ENCODE data around the gene ZNF860.
A peak's percentile ranks its signal among the peaks of the same experiment; 100 is the strongest.

The ZNF860 gene

GRCh38 chr3:31981206-31982181 is at the start of gene ZNF860, which contains the start of gene OSBPL10:
TSS of gene ZNF860 (plus strand) at chr3:31981750. CDS start at chr3:31989080, 7,330 bp downstream.
TSS of gene OSBPL10 (minus strand) at chr3:31981262. CDS start at chr3:31981179, 83 bp downstream.
- DNase-seq (ENCODE audit: low read depth), result peak; percentile 94

- DNase-seq (ENCODE audit: low read depth), result no peak
Measured at GRCh38 chr3:31932990-31933389, 48.6 kb upstream of the ZNF860 start.

- DNase-seq (ENCODE audit: low read depth), result no peak
Measured at GRCh38 chr3:31934018-31934417, 47.5 kb upstream of the ZNF860 start.

GRCh38 chr3:31934866-31935265 is 46.7 kb upstream of the ZNF860 start:
- DNase-seq (ENCODE audit: low read depth), result no peak

GRCh38 chr3:31936420-31937060 is 45.0 kb upstream of the ZNF860 start:
- DNase-seq (ENCODE audit: low read depth), result no peak

- peak; percentile 12 for DNase-seq (ENCODE audit: low read depth)
Measured at GRCh38 chr3:31937225-31937624, 44.3 kb upstream of the ZNF860 start.

GRCh38 chr3:31942446-31942845 is 39.1 kb upstream of the ZNF860 start:
- DNase-seq (ENCODE audit: low read depth), result no peak

- no peak for DNase-seq (ENCODE audit: low read depth)
Measured at GRCh38 chr3:31943041-31943440, 38.5 kb upstream of the ZNF860 start.

- no peak for DNase-seq (ENCODE audit: low read depth)
Measured at GRCh38 chr3:31945738-31946052, 35.9 kb upstream of the ZNF860 start.

GRCh38 chr3:31946484-31947081 is 35.0 kb upstream of the ZNF860 start:
- DNase-seq (ENCODE audit: low read depth), result no peak

GRCh38 chr3:31947162-31947561 is 34.4 kb upstream of the ZNF860 start:
- no peak for DNase-seq (ENCODE audit: low read depth)

- no peak for DNase-seq (ENCODE audit: low read depth)
Measured at GRCh38 chr3:31947671-31948091, 33.9 kb upstream of the ZNF860 start.

GRCh38 chr3:31948280-31948679 is 33.3 kb upstream of the ZNF860 start:
- DNase-seq (ENCODE audit: low read depth), result no peak

GRCh38 chr3:31952205-31952604 is 29.3 kb upstream of the ZNF860 start:
- no peak for DNase-seq (ENCODE audit: low read depth)

- no peak for DNase-seq (ENCODE audit: low read depth)
Measured at GRCh38 chr3:31953091-31953490, 28.5 kb upstream of the ZNF860 start.

GRCh38 chr3:31953636-31954035 is 27.9 kb upstream of the ZNF860 start:
- DNase-seq (ENCODE audit: low read depth), result no peak

- no peak for DNase-seq (ENCODE audit: low read depth)
Measured at GRCh38 chr3:31955581-31955980, 26.0 kb upstream of the ZNF860 start.

GRCh38 chr3:31957106-31957505 is 24.4 kb upstream of the ZNF860 start:
- no peak for DNase-seq (ENCODE audit: low read depth)

GRCh38 chr3:31958701-31959152 is 22.8 kb upstream of the ZNF860 start:
- DNase-seq (ENCODE audit: low read depth), result no peak

- no peak for DNase-seq (ENCODE audit: low read depth)
Measured at GRCh38 chr3:31959251-31959650, 22.3 kb upstream of the ZNF860 start.

- DNase-seq (ENCODE audit: low read depth), result peak; percentile 55
Measured at GRCh38 chr3:31959951-31960792, 21.4 kb upstream of the ZNF860 start.

Measured in EH (cell line).